Tibial nerve (tissue), 4 donors: ENCODE results near the gene VPS72. TPM values are rescaled to one million over a fixed set of nuclear protein-coding genes. Genes with fewer than 3 reads are reported as not detected.

ENCODE experiments used
- DNase-seq, 2 donors: peaks; one replicate each; pipeline ENCODE4 v3.0.0-alpha.2; 2019; ENCODE audit warnings: low spot score in 2 of 2
- H3K27ac ChIP-seq, 4 donors: fragments of 200-600 bp; sonication (generic) in 3 of 4; one replicate each; pipeline ENCODE4 v1.5.1; 2017 to 2019; ENCODE audit warnings: mild to moderate bottlenecking in 1 of 4
- H3K27me3 ChIP-seq, 2 donors: fragments of 200-600 bp; sonication (generic) in 1 of 2; one replicate each; pipeline versions ENCODE4 v1.5.1 to v1.6.0; 2017 to 2019
- H3K36me3 ChIP-seq, 3 donors: fragments of 200-600 bp; sonication (generic); one replicate each; pipeline ENCODE4 v1.5.1; 2018 to 2019
- H3K4me1 ChIP-seq, 4 donors: fragments of 200-600 bp; sonication (generic) in 3 of 4; one replicate each; pipeline ENCODE4 v1.5.1; 2017 to 2019
- H3K4me3 ChIP-seq, 4 donors: fragments of 200-600 bp; sonication (generic) in 3 of 4; one replicate each; pipeline ENCODE4 v1.5.1; 2017 to 2019; ENCODE audit warnings: mild to moderate bottlenecking in 1 of 4, moderate library complexity in 1 of 4
- H3K9me3 ChIP-seq, 4 donors: fragments of 200-600 bp; sonication (generic) in 3 of 4; one replicate each; pipeline ENCODE4 v1.5.1; 2017 to 2019
- EP300 ChIP-seq, 2 donors: sonication (generic); formaldehyde crosslinking; IDR thresholded peaks; one replicate each; pipeline ENCODE4 v1.6.1; 2017; ENCODE audit warnings: antibody characterized with exemption in 2 of 2, mild to moderate bottlenecking in 1 of 2
- POLR2A ChIP-seq, 2 donors: fragments of 450-650 bp; IDR thresholded peaks; one replicate each; pipeline ENCODE4 v1.6.1; 2017; ENCODE audit warnings: antibody characterized with exemption in 2 of 2, mild to moderate bottlenecking in 2 of 2, moderate library complexity in 2 of 2
- WGBS, 2 donors: methylation state at CpG; one replicate each; pipeline ENCODE4 v1.1.5; 2018; 5-methylcytosine and 5-hydroxymethylcytosine counted together
- total RNA-seq, 4 donors: library from RNA; depleted of rRNA; stranded (reverse); fragments of >200 nt; gene quantifications; one replicate each; pipeline ENCODE4 v1.1.0, GENCODE V29; 2016
- TF ChIP-seq, protein P1 (sequence below), 5 experiments: fragments of 200-600 bp in 3 of 5; fragments of 450-650 bp in 2 of 5; sonication (generic) in 3 of 5; IDR thresholded peaks; one replicate each; pipeline ENCODE4 v1.5.1; 2016 to 2019; ENCODE audit warnings: antibody characterized with exemption in 5 of 5, mild to moderate bottlenecking in 3 of 5, moderate library complexity in 2 of 5

Gene VPS72
- total RNA-seq, 4 donors from 2014 or later, result 24.5 to 35.5 (median 31.0) TPM

DNA sequence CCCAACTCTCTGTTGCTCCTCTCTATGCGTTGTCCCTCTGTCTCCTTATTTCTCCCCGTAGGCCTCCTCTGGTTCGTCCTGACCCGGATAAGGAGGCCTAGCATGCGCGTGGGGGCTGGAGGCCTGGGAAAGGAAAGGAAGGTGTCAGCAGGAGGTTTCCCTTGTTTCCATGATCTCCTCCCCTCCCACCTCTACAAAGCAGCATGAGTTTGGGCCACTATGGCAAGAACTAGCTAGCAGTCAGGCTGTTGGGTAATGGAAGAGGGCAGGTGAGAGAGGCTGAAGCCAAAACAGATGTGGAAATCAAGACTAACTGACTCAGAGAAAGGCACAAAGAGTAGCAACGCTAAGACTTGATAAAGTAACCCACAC is 42.9 kb downstream of the VPS72 start:
- peaks cover 0 to 7% (median 0%) of the 10 kb centered on the region in 3 donors for H3K36me3 ChIP-seq

DNA sequence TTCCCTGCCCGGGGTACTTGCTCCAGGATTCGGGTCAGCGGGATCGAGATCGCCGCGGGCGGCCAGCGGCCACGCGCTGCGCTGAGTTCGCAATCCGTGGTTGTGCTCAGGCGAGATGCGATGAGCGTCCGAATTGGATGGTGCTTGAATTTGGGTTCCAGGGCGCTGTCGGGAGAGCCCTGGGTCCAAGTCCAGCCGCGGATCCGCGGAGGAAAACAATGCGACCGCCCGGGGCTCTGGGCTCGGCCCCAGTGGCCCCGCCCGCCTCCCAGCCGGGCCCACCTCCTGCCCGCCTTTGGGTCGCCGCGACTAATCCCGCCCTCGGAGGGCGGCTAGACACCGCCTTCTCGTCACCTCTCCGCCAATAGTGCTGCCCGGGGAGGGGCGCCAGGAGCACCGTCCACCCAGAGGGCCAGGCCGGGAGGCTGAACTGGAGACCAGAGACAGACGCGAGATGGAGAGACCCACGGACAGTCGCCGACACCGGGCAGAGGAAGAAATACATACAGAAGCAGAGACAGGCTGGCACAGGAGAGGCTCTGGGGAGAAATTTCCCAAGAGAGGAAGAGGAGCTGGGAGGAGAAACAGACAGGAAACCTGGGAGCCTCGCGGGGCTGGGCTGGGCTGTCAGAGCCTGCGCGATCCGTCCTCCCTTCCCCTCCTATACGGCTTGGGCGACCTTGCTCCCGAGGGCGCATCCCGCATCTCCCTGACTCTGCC is 43.4 kb downstream of the VPS72 start, which contains the start of gene SEMA6C:
Gene SEMA6C, minus strand, starts transcription at position 220 of the 720 bp plus-strand sequence. CDS start 4,010 bp downstream, outside the sequence.
- H3K27ac ChIP-seq, result peak within 1 kb of the TSS; percentile 37 to 90 (median 78)
- WGBS, 2 donors, result 0 to 1% methylated on average over 19 to 54 of the region's 61 CpGs
- peak within 1 kb of the TSS; percentile 58 to 86 (median 72) for H3K4me3 ChIP-seq
- H3K4me1 ChIP-seq, result peaks cover 0 to 38% (median 18%) of the 10 kb centered on the region in 4 donors
- H3K27me3 ChIP-seq, result no peaks in the 10 kb centered on the region
- peak; percentile 90 to 91 for DNase-seq
- peaks cover 0 to 9% (median 0%) of the 10 kb centered on the region in 3 donors for H3K36me3 ChIP-seq
- H3K9me3 ChIP-seq, result no peaks in the 10 kb centered on the region
- peak; percentile 44 to 92 for TF ChIP-seq EP300 (IDR thresholded peaks at IDR 0.05)
- TF ChIP-seq POLR2A (IDR thresholded peaks at IDR 0.05), result peak; percentile 35 to 92
- TF ChIP-seq, protein P1, sequence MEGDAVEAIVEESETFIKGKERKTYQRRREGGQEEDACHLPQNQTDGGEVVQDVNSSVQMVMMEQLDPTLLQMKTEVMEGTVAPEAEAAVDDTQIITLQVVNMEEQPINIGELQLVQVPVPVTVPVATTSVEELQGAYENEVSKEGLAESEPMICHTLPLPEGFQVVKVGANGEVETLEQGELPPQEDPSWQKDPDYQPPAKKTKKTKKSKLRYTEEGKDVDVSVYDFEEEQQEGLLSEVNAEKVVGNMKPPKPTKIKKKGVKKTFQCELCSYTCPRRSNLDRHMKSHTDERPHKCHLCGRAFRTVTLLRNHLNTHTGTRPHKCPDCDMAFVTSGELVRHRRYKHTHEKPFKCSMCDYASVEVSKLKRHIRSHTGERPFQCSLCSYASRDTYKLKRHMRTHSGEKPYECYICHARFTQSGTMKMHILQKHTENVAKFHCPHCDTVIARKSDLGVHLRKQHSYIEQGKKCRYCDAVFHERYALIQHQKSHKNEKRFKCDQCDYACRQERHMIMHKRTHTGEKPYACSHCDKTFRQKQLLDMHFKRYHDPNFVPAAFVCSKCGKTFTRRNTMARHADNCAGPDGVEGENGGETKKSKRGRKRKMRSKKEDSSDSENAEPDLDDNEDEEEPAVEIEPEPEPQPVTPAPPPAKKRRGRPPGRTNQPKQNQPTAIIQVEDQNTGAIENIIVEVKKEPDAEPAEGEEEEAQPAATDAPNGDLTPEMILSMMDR (IDR thresholded peaks at IDR 0.05), result peak in 1 of 5 experiments; percentile 19

More for the DNA sequence above, 42.9 kb downstream of the VPS72 start:
- no peaks in the 10 kb centered on the region for H3K9me3 ChIP-seq
- DNase-seq, result no peak
- H3K27ac ChIP-seq, result peak overlapping the region; percentile 0 to 90 (median 78)
- H3K4me3 ChIP-seq, result peak overlapping the region; percentile 58 to 86 (median 72)
- H3K4me1 ChIP-seq, result peaks cover 0 to 38% (median 18%) of the 10 kb centered on the region in 4 donors
- no peaks in the 10 kb centered on the region for H3K27me3 ChIP-seq
- no peak for TF ChIP-seq POLR2A (IDR thresholded peaks at IDR 0.05)
- no peak for TF ChIP-seq EP300 (IDR thresholded peaks at IDR 0.05)
- TF ChIP-seq, protein P1 (IDR thresholded peaks at IDR 0.05), result no peak
- WGBS, 2 donors, result 12 to 13% methylated on average over 7 of the region's 7 CpGs

DNA sequence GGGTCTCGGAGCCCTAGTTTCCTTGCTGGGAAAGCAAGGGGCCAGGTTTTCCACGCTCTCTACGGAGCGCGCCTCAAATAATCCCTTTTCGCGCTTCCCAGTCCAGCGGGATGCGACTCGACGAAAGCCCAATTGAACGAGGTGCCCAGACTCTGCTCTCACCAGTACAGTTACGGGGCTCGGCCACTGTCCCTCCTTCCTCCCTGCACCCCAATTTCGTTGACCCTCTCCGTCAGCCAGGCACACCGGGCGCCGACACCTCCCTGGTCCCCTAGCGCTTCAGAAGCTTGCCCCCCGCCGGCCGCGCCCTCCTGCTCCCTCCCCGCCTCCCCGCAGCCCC is 44.0 kb downstream of the VPS72 start:
- WGBS, 2 donors, result 0 to 1% methylated on average over 19 to 22 of the region's 26 CpGs
- DNase-seq, result no peak
- Histone ChIP-seq H3K9me3 (no peaks in the 10 kb centered on the region), H3K36me3 (peaks cover 0 to 12% (median 0%) of the 10 kb centered on the region in 3 donors), H3K27me3 (no peaks in the 10 kb centered on the region), H3K4me1 (peaks cover 0 to 38% (median 18%) of the 10 kb centered on the region in 4 donors), H3K4me3 (peak overlapping the region; percentile 58 to 86 (median 72)), H3K27ac (peak overlapping the region; percentile 37 to 90 (median 70))
- no peak for TF ChIP-seq EP300 (IDR thresholded peaks at IDR 0.05)
- TF ChIP-seq POLR2A (IDR thresholded peaks at IDR 0.05), result no peak
- TF ChIP-seq, protein P1 (IDR thresholded peaks at IDR 0.05), result no peak

DNA sequence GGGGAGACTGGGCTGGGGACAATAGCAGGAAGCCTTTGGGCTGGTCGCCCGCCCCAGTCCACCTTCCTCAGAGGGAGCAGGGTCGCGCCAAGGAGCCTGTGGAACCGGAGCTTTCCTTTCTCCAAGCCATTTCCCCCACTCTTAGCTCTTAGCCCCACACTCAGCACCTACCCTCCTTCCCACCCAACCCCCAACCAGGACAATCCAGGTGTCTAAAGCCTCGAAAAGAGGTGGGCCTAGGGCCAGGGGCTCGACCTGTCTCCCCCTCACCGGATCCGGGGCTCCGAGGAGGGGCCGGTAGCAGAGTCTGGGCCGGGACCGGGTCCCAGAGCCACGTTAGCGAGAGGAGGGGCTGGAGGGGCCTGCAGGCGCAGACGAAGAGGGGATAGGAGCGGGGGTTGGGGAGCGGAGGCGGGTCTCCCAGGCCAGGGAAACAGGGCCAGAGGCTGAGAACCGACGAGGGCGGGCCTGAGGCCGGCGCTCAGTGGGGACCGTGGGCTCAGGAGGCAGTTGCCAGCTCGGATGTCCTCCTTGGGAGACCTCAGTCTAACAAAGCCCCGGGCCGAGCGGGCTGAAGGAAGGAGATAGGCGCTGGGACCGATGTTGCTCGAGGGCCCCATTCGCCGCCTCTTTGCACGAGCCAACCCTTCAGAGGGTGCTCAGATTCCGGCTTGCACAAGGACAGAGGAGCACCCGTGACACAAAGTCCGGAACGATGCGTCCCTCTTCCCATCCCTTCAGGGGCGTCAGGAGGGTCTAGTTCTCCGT is 44.5 kb downstream of the VPS72 start:
- H3K4me3 ChIP-seq, result peak overlapping the region; percentile 58 to 86 (median 72)
- DNase-seq, result peak in 1 of 2 donors; percentile 26
- no peaks in the 10 kb centered on the region for H3K9me3 ChIP-seq
- 16 to 24% methylated on average over 26 to 34 of the region's 43 CpGs for WGBS, 2 donors
- H3K27me3 ChIP-seq, result no peaks in the 10 kb centered on the region
- H3K27ac ChIP-seq, result peak overlapping the region in 3 of 4 donors; percentile 63 to 90 (median 78)
- peaks cover 0 to 38% (median 18%) of the 10 kb centered on the region in 4 donors for H3K4me1 ChIP-seq
- H3K36me3 ChIP-seq, result peaks cover 0 to 12% (median 0%) of the 10 kb centered on the region in 3 donors
- TF ChIP-seq POLR2A (IDR thresholded peaks at IDR 0.05) (no peak), EP300 (IDR thresholded peaks at IDR 0.05) (no peak)
- TF ChIP-seq, protein P1 (IDR thresholded peaks at IDR 0.05), result no peak
